HS-5 (cell line): ENCODE results near the gene SCN4A.
"Not testable (repeated sequence)": the region's sequence is repeated elsewhere in the genome, so short reads cannot be mapped to it uniquely, and the experiment has no call there.

ENCODE experiments used
- DNase-seq: peaks from one replicate; pipeline ENCODE4 v3.0.0-alpha.2; 2012; ENCODE audit warnings: low read depth

SCN4A gene

GRCh38 chr17:63972796-63973195 is at the start of gene SCN4A:
Gene SCN4A, minus strand, starts transcription at chr17:63972918. Its CDS starts 77 bp downstream, at chr17:63972841.
- DNase-seq, result no peak

- DNase-seq, result no peak
Measured at GRCh38 chr17:64020056-64020766, 47.5 kb upstream of the SCN4A start, which contains the start of gene ICAM2. Gene ICAM2, minus strand, starts transcription at chr17:64020633. Its CDS starts 13,942 bp downstream, at chr17:64006691.

- DNase-seq, result not testable (repeated sequence)
Measured at GRCh38 chr17:64019551-64019961, 46.8 kb upstream of the SCN4A start.

GRCh38 chr17:64017381-64017980 is 44.8 kb upstream of the SCN4A start:
- DNase-seq, result no peak

- no peak for DNase-seq
Measured at GRCh38 chr17:64016974-64017373, 44.3 kb upstream of the SCN4A start.

GRCh38 chr17:64016231-64016784 is 43.6 kb upstream of the SCN4A start:
- DNase-seq, result no peak

- no peak for DNase-seq
Measured at GRCh38 chr17:64015447-64015846, 42.7 kb upstream of the SCN4A start.

GRCh38 chr17:64009571-64010402 is 37.1 kb upstream of the SCN4A start:
- DNase-seq, result no peak

GRCh38 chr17:64008830-64009229 is 36.1 kb upstream of the SCN4A start:
- no peak for DNase-seq

- DNase-seq, result no peak
Measured at GRCh38 chr17:64008346-64008745, 35.6 kb upstream of the SCN4A start.

- DNase-seq, result no peak
Measured at GRCh38 chr17:64007838-64008282, 35.1 kb upstream of the SCN4A start.

- not testable (repeated sequence) for DNase-seq
Measured at GRCh38 chr17:64007089-64007837, 34.5 kb upstream of the SCN4A start.

- no peak for DNase-seq
Measured at GRCh38 chr17:64006361-64007088, 33.8 kb upstream of the SCN4A start.

- DNase-seq, result no peak
Measured at GRCh38 chr17:64005734-64006167, 33.0 kb upstream of the SCN4A start.

- DNase-seq, result no peak
Measured at GRCh38 chr17:64004903-64005733, 32.4 kb upstream of the SCN4A start.

GRCh38 chr17:64004218-64004770 is 31.6 kb upstream of the SCN4A start:
- no peak for DNase-seq

GRCh38 chr17:64003526-64004121 is 30.9 kb upstream of the SCN4A start:
- no peak for DNase-seq

GRCh38 chr17:64002658-64003525 is 30.2 kb upstream of the SCN4A start:
- no peak for DNase-seq
